Ascending aorta (tissue), 2 donors: Measurements from ENCODE around the gene AEBP2. TPM values are rescaled to one million over a fixed set of nuclear protein-coding genes. Genes with fewer than 3 reads are reported as not detected.

Experiments used
- DNase-seq, 2 donors: peaks; one replicate each; pipeline ENCODE4 v3.0.0-alpha.2; 2019; ENCODE audit warnings: low spot score in 2 of 2
- H3K27ac ChIP-seq, 2 donors: fragments of 200-600 bp; sonication (generic); one replicate each; pipeline ENCODE4 v1.5.1; 2016 to 2017; ENCODE audit warnings: mild to moderate bottlenecking in 1 of 2
- H3K27me3 ChIP-seq: fragments of 200-600 bp; sonication (generic); one replicate; pipeline ENCODE4 v1.5.1; 2017
- H3K36me3 ChIP-seq, 2 donors: fragments of 200-600 bp; sonication (generic); one replicate each; pipeline ENCODE4 v1.5.1; 2016
- H3K4me1 ChIP-seq, 2 donors: fragments of 200-600 bp; sonication (generic); one replicate each; pipeline ENCODE4 v1.5.1; 2016 to 2017; ENCODE audit warnings: mild to moderate bottlenecking in 1 of 2
- H3K4me3 ChIP-seq, 2 donors: fragments of 200-600 bp; sonication (generic); one replicate each; pipeline ENCODE4 v1.5.1; 2016 to 2017; ENCODE audit warnings: mild to moderate bottlenecking in 1 of 2
- H3K9me3 ChIP-seq, 2 donors: fragments of 200-600 bp; sonication (generic); one replicate each; pipeline ENCODE4 v1.5.1; 2016
- CTCF ChIP-seq, 3 experiments: fragments of 200-600 bp in 2 of 3; fragments of 450-650 bp in 1 of 3; sonication (generic) in 2 of 3; IDR thresholded peaks; one replicate each; pipeline ENCODE4 v1.5.1; 2016 to 2019; ENCODE audit warnings: antibody characterized with exemption in 3 of 3, mild to moderate bottlenecking in 1 of 3, moderate library complexity in 1 of 3
- intact Hi-C: fragments of 100-400 bp; cut with DNase I; formaldehyde crosslinking; loops from one replicate; pipeline ENCODE4 v1.15.1; 2023
- total RNA-seq: library from RNA; depleted of rRNA; stranded (reverse); fragments of >200 nt; gene quantifications from one replicate; pipeline ENCODE4 v1.1.0, GENCODE V29; 2016

The AEBP2 gene
- total RNA-seq, 1 donor from 2014 or later = 29.6 TPM

GRCh38 chr12:19453961-19454360 lies 14.7 kb downstream of the AEBP2 start:
- H3K9me3 ChIP-seq = no peaks in the 10 kb centered on the region
- H3K4me1 ChIP-seq = peaks cover 0 to 10% of the 10 kb centered on the region in 2 donors
- H3K36me3 ChIP-seq = no peaks in the 10 kb centered on the region
- intact Hi-C loops = no loop called here
- H3K4me3 ChIP-seq = no peak overlapping the region
- H3K27ac ChIP-seq = no peak overlapping the region
- no peaks in the 10 kb centered on the region for H3K27me3 ChIP-seq
- no peak for TF ChIP-seq CTCF (IDR thresholded peaks at IDR 0.05)
- no peak for DNase-seq

- peaks cover 0 to 10% of the 10 kb centered on the region in 2 donors for H3K4me1 ChIP-seq
- no peaks in the 10 kb centered on the region for H3K36me3 ChIP-seq
- H3K27ac ChIP-seq = no peak overlapping the region
- no peaks in the 10 kb centered on the region for H3K9me3 ChIP-seq
- no peak for TF ChIP-seq CTCF (IDR thresholded peaks at IDR 0.05)
- no peak overlapping the region for H3K4me3 ChIP-seq
- no peaks in the 10 kb centered on the region for H3K27me3 ChIP-seq
- intact Hi-C loops = no loop called here
- DNase-seq = no peak
Observed at GRCh38 chr12:19454837-19455236, 15.5 kb downstream of the AEBP2 start.

GRCh38 chr12:19456176-19456575 lies 16.9 kb downstream of the AEBP2 start:
- H3K27me3 ChIP-seq = no peaks in the 10 kb centered on the region
- H3K4me3 ChIP-seq = no peak overlapping the region
- no peaks in the 10 kb centered on the region for H3K9me3 ChIP-seq
- H3K27ac ChIP-seq = no peak overlapping the region
- no peak for DNase-seq
- H3K4me1 ChIP-seq = peaks cover 0 to 10% of the 10 kb centered on the region in 2 donors
- no peaks in the 10 kb centered on the region for H3K36me3 ChIP-seq
- TF ChIP-seq CTCF (IDR thresholded peaks at IDR 0.05) = no peak
- intact Hi-C loops = no loop called here

GRCh38 chr12:19457561-19457960 lies 18.3 kb downstream of the AEBP2 start:
- intact Hi-C loops = no loop called here

GRCh38 chr12:19458733-19459132 lies 19.4 kb downstream of the AEBP2 start:
- no peak for TF ChIP-seq CTCF (IDR thresholded peaks at IDR 0.05)
- intact Hi-C loops = no loop called here
- H3K27ac ChIP-seq = no peak overlapping the region
- no peaks in the 10 kb centered on the region for H3K27me3 ChIP-seq
- no peaks in the 10 kb centered on the region for H3K9me3 ChIP-seq
- peaks cover 0 to 12% of the 10 kb centered on the region in 2 donors for H3K4me1 ChIP-seq
- DNase-seq = no peak
- no peak overlapping the region for H3K4me3 ChIP-seq
- H3K36me3 ChIP-seq = no peaks in the 10 kb centered on the region

More at GRCh38 chr12:19457561-19457960, 18.3 kb downstream of the AEBP2 start:
- peaks cover 0 to 12% of the 10 kb centered on the region in 2 donors for H3K4me1 ChIP-seq
- TF ChIP-seq CTCF (IDR thresholded peaks at IDR 0.05) = no peak
- H3K9me3 ChIP-seq = no peaks in the 10 kb centered on the region
- H3K27me3 ChIP-seq = no peaks in the 10 kb centered on the region
- no peak for DNase-seq
- H3K4me3 ChIP-seq = no peak overlapping the region
- H3K36me3 ChIP-seq = no peaks in the 10 kb centered on the region
- no peak overlapping the region for H3K27ac ChIP-seq

GRCh38 chr12:19461999-19462398 lies 22.7 kb downstream of the AEBP2 start:
- Histone ChIP-seq H3K4me3 (no peak overlapping the region), H3K9me3 (no peaks in the 10 kb centered on the region), H3K4me1 (peaks cover 0 to 11% of the 10 kb centered on the region in 2 donors), H3K27me3 (no peaks in the 10 kb centered on the region), H3K36me3 (no peaks in the 10 kb centered on the region), H3K27ac (no peak overlapping the region)
- DNase-seq = no peak
- intact Hi-C loops = no loop called here
- no peak for TF ChIP-seq CTCF (IDR thresholded peaks at IDR 0.05)
